SU-DHL-6 (cell line): ENCODE data around the gene FARP2.

ENCODE experiments used
- EZH2phosphoT487 ChIP-seq: fragments of 200-600 bp; sonication (generic), shearing (Covaris generic); conservative IDR thresholded peaks from 2 replicates; pipeline ENCODE4 v1.6.1; 2018; ENCODE audit warnings: mild to moderate bottlenecking, antibody characterized with exemption, low read length, moderate library complexity, mixed read lengths
- TF ChIP-seq, protein P1 (sequence below): fragments of 200-600 bp; sonication (generic); IDR thresholded peaks from one replicate; pipeline ENCODE4 v1.5.1; 2017; ENCODE audit warnings: antibody characterized with exemption, mild to moderate bottlenecking, low read length, moderate library complexity; ENCODE audit not compliant: insufficient read depth, poor library complexity, severe bottlenecking

DNA sequence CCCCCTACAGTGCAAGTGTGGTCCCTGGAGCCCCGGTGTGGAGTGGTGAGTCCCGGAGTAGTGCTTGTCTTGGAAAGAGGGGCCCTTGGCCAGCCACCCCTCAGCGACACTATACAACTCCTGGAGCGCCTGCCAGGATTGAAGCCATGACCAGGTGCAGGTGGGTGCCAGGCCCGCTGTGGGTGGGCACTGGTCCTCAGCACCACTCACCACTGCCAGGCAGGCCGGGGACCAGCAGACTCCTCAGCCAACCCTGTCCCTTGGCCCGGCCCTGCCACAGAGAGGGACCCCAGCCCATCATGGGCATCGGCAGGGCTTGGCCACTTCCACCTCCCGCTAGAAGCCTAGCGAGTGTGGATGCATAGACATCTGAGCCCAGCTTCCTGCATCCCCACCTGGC is 110.1 kb downstream of the FARP2 start:
- TF ChIP-seq, protein P1, sequence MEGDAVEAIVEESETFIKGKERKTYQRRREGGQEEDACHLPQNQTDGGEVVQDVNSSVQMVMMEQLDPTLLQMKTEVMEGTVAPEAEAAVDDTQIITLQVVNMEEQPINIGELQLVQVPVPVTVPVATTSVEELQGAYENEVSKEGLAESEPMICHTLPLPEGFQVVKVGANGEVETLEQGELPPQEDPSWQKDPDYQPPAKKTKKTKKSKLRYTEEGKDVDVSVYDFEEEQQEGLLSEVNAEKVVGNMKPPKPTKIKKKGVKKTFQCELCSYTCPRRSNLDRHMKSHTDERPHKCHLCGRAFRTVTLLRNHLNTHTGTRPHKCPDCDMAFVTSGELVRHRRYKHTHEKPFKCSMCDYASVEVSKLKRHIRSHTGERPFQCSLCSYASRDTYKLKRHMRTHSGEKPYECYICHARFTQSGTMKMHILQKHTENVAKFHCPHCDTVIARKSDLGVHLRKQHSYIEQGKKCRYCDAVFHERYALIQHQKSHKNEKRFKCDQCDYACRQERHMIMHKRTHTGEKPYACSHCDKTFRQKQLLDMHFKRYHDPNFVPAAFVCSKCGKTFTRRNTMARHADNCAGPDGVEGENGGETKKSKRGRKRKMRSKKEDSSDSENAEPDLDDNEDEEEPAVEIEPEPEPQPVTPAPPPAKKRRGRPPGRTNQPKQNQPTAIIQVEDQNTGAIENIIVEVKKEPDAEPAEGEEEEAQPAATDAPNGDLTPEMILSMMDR = no peak
- no peak for TF ChIP-seq EZH2phosphoT487
